ENCODE measurements around the gene CGB7.
A peak's percentile ranks its signal among the peaks of the same experiment; 100 is the strongest.
"Not testable (repeated sequence)": the region's sequence is repeated elsewhere in the genome, so short reads cannot be mapped to it uniquely, and the experiment has no call there.

The CGB7 gene

DNA sequence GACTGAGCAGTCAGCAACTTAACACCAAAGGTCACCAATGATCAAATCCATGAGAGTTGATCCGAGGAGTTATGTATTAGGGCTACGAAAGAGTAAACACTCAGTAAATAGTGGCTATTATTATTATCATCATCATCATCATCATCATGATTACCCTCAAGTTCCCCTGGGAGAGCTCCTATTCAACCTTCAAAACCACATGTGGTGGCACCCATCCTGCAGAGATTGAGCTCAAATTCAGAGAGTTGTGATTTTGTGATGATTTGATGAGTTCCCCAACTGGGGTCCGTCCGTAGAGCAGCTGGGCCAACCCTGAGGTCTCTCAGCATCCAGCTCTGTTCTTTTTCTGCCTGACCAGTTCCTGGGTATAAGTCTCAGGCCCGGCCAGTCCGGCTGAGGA, 32.5 kb downstream of the CGB7 start:
- not testable (repeated sequence) for H3K36me3 ChIP-seq (ENCODE audit: control insufficient read depth, insufficient read depth, low read length); H3K4me3 ChIP-seq (ENCODE audit: insufficient read depth, low read depth, low read length); H3K27me3 ChIP-seq (ENCODE audit: control insufficient read depth, insufficient read depth, low read length, poor library complexity, severe bottlenecking); H3K4me1 ChIP-seq (ENCODE audit: control insufficient read depth, insufficient read depth, low read length); H3K9me3 ChIP-seq (ENCODE audit: control insufficient read depth, low read length); H3K27ac ChIP-seq (ENCODE audit: insufficient read depth, low read depth, low read length, poor library complexity, severe bottlenecking)
- 100% methylated on average over 1 of the region's 6 CpGs; no CpG with 5 or more reads in 1 of the 2 experiments for WGBS, 2 experiments

DNA sequence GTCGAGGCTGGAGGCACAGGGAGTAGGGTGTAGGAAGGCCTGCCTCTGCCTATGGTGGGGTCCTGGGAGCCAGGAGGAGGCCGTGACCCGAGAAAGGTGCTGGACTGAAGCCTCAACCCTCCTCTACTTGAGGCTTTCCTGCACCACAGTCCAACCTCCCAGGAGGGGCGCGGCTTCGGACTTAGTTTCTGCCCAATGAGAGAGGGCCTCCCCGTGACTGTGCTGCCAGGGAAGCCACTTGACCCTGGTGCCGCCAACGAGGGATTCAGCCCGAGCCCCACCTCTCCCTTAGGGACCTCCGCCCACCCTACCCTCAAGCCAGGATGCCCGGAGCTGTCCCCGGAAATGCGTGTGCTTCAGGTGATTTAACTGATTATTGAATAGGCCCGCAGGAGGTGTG, 33.3 kb downstream of the CGB7 start, which contains the start of gene CGB3:
CGB3 (minus strand) TSS at position 101 of the 400 bp plus-strand sequence. CDS start 362 bp downstream, outside the sequence.
- H3K27me3 ChIP-seq (ENCODE audit: control insufficient read depth, insufficient read depth, low read length, poor library complexity, severe bottlenecking); H3K36me3 ChIP-seq (ENCODE audit: control insufficient read depth, insufficient read depth, low read length); H3K4me3 ChIP-seq (ENCODE audit: insufficient read depth, low read depth, low read length); H3K4me1 ChIP-seq (ENCODE audit: control insufficient read depth, insufficient read depth, low read length); H3K27ac ChIP-seq (ENCODE audit: insufficient read depth, low read depth, low read length, poor library complexity, severe bottlenecking); H3K9me3 ChIP-seq (ENCODE audit: control insufficient read depth, low read length): not testable (repeated sequence)
- WGBS, 2 experiments: 74 to 79% methylated on average over 12 to 13 of the region's 15 CpGs

DNA sequence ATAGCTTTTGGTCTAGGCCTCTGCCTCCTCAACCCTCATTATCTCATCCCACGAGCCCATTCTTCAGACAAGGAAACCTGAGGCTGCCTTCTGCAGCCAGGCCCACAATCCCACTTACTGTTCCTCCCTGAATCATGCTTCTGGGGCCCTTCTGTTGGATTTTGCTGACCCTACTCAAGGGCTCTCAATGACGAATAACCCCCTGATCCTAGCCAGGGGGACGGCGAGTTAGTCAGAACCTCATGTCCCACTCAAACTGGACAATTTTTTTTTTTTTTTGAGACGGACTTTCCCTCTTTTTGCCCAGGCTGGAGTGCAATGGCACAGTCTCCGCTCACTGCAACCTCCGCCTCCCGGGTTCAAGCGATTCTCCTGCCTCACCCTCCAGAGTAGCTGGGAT, 35.4 kb downstream of the CGB7 start:
- Histone ChIP-seq H3K4me3 (ENCODE audit: insufficient read depth, low read depth, low read length) (no peak overlapping the region), H3K27me3 (ENCODE audit: control insufficient read depth, insufficient read depth, low read length, poor library complexity, severe bottlenecking) (peaks cover 29% of the 10 kb centered on the region), H3K9me3 (ENCODE audit: control insufficient read depth, low read length) (no peaks in the 10 kb centered on the region), H3K4me1 (ENCODE audit: control insufficient read depth, insufficient read depth, low read length) (no peaks in the 10 kb centered on the region), H3K27ac (ENCODE audit: insufficient read depth, low read depth, low read length, poor library complexity, severe bottlenecking) (no peak overlapping the region), H3K36me3 (ENCODE audit: control insufficient read depth, insufficient read depth, low read length) (no peaks in the 10 kb centered on the region)
- 89 to 92% methylated on average over 9 of the region's 9 CpGs for WGBS, 2 experiments

DNA sequence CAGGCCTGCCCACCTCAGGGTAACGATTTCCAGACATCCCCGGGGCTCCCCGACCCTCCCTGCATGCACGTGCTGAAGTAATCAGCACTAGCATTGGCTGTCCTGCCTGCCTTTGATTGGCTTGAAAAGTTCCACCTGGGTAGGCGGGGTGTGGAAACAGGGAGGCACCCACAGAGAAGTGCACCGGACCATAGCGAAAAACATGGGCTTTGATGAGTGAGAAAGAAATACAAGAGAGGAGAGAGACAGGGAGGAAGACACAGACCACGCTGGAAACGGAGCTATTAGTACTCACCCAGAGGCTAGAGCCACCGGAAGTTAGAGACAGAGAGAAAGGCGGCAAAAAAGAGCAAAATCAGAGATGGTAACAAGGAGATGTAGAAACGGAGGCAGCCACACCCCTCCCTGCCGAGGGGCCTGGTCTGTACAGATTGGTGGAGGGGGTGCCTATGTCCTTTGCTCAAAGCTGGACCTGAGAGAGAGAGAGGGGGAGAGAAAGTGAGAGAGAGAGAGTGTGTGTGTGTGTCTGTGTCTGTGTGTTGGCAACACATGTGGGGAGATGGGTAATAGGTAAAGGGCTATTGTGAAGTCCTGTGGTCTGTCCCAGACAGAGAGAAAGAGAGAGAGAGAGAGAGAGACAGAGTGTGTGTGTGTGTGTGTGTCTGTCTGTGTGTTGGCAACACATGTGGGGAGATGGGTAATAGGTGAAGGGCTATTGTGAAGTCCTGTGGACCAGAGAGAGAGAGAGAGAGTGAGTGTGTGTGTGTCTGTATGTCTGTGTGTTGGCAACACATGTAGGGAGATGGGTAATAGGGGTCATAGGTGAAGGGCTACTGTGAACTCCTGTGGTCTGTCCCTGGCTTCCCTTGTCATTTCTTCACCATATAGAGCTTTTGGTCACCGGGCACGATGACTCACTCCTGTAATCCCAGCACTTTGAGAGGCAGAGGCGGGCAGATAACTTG, 36.3 kb downstream of the CGB7 start:
- no peaks in the 10 kb centered on the region for H3K9me3 ChIP-seq (ENCODE audit: control insufficient read depth, low read length)
- H3K36me3 ChIP-seq (ENCODE audit: control insufficient read depth, insufficient read depth, low read length): no peaks in the 10 kb centered on the region
- H3K27ac ChIP-seq (ENCODE audit: insufficient read depth, low read depth, low read length, poor library complexity, severe bottlenecking): no peak overlapping the region
- WGBS, 2 experiments: 67 to 68% methylated on average over 16 of the region's 16 CpGs
- no peaks in the 10 kb centered on the region for H3K4me1 ChIP-seq (ENCODE audit: control insufficient read depth, insufficient read depth, low read length)
- H3K27me3 ChIP-seq (ENCODE audit: control insufficient read depth, insufficient read depth, low read length, poor library complexity, severe bottlenecking): peaks cover 29% of the 10 kb centered on the region
- H3K4me3 ChIP-seq (ENCODE audit: insufficient read depth, low read depth, low read length): no peak overlapping the region

DNA sequence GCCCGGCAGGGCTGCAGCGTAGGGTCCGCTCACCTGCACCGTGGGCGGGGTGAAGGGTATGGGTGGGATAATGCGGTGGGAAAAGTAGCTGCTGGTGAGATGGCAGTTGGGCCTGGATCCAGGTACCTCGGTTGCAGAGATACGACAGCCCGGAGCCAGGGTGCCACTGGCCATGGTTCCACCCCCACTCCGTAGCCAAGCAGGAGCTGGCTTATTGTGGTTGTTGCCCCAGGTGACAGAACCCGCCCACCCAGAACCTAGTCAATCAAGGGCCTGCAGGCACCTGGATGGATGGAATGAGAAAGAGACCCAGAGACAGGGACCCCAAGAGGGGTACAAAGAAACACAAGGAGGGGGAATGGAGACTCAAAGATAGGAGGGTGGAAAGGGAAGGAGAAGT, 37.2 kb downstream of the CGB7 start:
- no peak overlapping the region for H3K4me3 ChIP-seq (ENCODE audit: insufficient read depth, low read depth, low read length)
- H3K27me3 ChIP-seq (ENCODE audit: control insufficient read depth, insufficient read depth, low read length, poor library complexity, severe bottlenecking): peaks cover 29% of the 10 kb centered on the region
- H3K4me1 ChIP-seq (ENCODE audit: control insufficient read depth, insufficient read depth, low read length): no peaks in the 10 kb centered on the region
- no peaks in the 10 kb centered on the region for H3K36me3 ChIP-seq (ENCODE audit: control insufficient read depth, insufficient read depth, low read length)
- H3K9me3 ChIP-seq (ENCODE audit: control insufficient read depth, low read length): no peaks in the 10 kb centered on the region
- no peak overlapping the region for H3K27ac ChIP-seq (ENCODE audit: insufficient read depth, low read depth, low read length, poor library complexity, severe bottlenecking)
- WGBS, 2 experiments: 83 to 86% methylated on average over 11 of the region's 11 CpGs

DNA sequence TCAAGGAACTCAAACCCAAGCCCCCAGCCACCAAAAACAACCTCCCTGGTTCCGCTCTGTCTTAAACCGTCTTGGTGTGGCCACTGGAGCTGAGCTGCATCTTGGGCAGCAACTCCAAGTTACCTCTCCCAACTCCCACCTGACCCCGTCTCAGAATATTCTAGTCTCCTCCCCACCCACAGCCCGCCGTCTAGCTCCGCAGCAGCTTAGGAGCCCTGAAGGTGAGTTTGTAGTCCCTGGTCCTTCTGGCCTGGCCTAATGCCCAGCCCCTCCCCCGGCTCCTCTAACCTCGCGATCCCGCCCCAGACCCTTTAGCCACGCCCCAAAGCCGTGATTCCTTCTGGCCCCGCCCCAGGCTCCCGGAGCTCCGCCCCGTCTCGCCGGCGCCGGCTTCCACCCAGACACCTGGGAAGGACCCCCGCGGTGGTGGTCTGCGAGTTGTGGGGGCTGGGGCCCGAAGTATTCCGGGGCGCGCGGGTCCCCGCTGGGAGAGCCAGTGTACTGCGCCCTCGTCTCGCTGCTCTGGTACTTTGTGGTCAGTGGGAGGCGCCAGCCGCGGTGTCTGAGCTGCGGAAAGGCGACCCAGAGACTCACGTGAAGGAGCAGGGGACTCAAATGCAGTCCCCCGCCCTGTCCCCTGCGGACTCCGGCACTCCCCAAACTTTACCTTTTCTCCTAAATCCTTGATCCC, 38.2 kb downstream of the CGB7 start:
- H3K27ac ChIP-seq (ENCODE audit: insufficient read depth, low read depth, low read length, poor library complexity, severe bottlenecking): no peak overlapping the region
- WGBS, 2 experiments: 72% methylated on average over 41 of the region's 41 CpGs
- H3K4me3 ChIP-seq (ENCODE audit: insufficient read depth, low read depth, low read length): no peak overlapping the region
- H3K4me1 ChIP-seq (ENCODE audit: control insufficient read depth, insufficient read depth, low read length): no peaks in the 10 kb centered on the region
- no peaks in the 10 kb centered on the region for H3K36me3 ChIP-seq (ENCODE audit: control insufficient read depth, insufficient read depth, low read length)
- no peaks in the 10 kb centered on the region for H3K9me3 ChIP-seq (ENCODE audit: control insufficient read depth, low read length)
- H3K27me3 ChIP-seq (ENCODE audit: control insufficient read depth, insufficient read depth, low read length, poor library complexity, severe bottlenecking): peaks cover 29% of the 10 kb centered on the region

DNA sequence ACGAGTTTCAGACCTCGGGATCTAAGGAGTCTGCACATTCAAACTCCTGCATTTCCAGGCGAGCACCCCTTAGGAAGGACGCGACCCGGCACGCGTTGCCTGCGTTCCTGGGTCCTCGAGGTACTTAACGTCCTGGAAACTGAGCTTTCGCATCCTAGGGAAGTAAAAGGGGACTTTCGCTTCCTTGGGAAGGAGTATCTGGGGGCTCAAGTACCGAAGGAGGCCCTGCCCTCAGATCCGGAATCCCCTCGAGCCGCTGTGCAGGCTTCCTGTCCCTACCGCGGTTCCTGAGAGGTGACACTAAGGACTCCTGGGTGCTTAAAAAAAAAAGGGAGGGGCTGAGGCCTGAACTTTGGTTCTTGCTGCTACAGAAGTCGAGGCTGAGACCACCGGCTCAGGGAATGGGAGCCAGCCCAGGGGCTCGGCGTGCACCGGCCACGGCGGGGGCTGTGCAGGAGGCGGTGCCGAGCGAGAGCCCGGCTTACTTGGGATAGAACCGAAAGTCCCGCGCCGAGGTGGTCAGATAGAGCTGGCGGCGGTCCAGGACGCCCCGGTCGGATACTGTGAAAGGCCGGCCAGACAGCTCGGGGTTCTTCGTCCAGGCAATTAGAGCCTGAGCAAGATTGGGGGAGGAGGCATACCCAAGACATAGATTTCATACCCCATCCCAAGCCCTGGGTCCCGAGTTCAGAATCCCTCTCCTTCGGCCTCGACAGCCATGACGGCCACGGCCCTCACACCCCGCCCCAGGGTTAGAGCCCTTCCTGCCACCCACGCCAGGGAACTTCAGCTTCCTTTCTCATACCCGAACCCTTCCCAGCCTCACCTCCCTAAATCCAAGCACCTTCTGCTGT, 38.9 kb downstream of the CGB7 start:
- WGBS, 2 experiments: 60 to 62% methylated on average over 50 of the region's 50 CpGs
- not testable (repeated sequence) for H3K9me3 ChIP-seq (ENCODE audit: control insufficient read depth, low read length); H3K27ac ChIP-seq (ENCODE audit: insufficient read depth, low read depth, low read length, poor library complexity, severe bottlenecking); H3K36me3 ChIP-seq (ENCODE audit: control insufficient read depth, insufficient read depth, low read length); H3K4me1 ChIP-seq (ENCODE audit: control insufficient read depth, insufficient read depth, low read length)
- Histone ChIP-seq H3K4me3 (ENCODE audit: insufficient read depth, low read depth, low read length) (peak overlapping the region; percentile 26), H3K27me3 (ENCODE audit: control insufficient read depth, insufficient read depth, low read length, poor library complexity, severe bottlenecking) (peaks cover 29% of the 10 kb centered on the region)

DNA sequence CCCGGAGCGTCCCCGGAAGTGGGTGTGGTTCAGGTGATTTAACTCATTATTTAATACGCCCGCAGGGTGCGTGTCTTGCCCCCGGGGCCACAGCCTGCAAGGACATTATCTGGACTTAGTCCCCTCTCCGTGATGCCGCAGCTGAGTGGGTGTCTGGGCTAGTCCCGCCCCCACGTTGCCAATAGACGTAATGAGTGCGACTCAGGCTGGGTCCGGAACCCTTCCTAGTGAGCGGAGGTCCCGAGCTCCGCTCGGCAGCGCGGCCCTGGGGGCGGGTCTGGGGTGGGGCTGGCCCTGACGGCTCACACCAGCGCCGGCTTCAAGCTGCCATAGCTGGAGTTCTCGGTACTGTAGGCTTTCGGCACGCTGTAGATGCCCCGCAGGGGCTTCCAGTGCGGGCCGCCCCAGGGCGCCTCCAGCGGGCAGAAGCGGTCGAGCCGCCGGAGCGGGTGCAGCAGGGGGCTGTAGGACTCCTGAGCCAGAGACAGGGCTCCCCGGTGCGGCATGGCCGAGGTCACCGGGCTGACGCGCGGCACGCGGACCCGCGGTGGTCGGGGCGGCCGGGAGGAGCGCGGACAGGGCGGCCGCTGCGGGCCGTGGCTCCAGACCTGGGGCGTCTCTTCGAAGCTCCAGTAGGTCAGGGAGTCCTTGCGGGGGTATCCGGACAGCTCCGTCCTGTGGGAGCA, 39.7 kb downstream of the CGB7 start:
- H3K4me3 ChIP-seq (ENCODE audit: insufficient read depth, low read depth, low read length): peak overlapping the region; percentile 26
- peaks cover 29% of the 10 kb centered on the region for H3K27me3 ChIP-seq (ENCODE audit: control insufficient read depth, insufficient read depth, low read length, poor library complexity, severe bottlenecking)
- no peaks in the 10 kb centered on the region for H3K4me1 ChIP-seq (ENCODE audit: control insufficient read depth, insufficient read depth, low read length)
- no peaks in the 10 kb centered on the region for H3K9me3 ChIP-seq (ENCODE audit: control insufficient read depth, low read length)
- H3K36me3 ChIP-seq (ENCODE audit: control insufficient read depth, insufficient read depth, low read length): no peaks in the 10 kb centered on the region
- WGBS, 2 experiments: 4 to 6% methylated on average over 62 of the region's 62 CpGs
- no peak overlapping the region for H3K27ac ChIP-seq (ENCODE audit: insufficient read depth, low read depth, low read length, poor library complexity, severe bottlenecking)

DNA sequence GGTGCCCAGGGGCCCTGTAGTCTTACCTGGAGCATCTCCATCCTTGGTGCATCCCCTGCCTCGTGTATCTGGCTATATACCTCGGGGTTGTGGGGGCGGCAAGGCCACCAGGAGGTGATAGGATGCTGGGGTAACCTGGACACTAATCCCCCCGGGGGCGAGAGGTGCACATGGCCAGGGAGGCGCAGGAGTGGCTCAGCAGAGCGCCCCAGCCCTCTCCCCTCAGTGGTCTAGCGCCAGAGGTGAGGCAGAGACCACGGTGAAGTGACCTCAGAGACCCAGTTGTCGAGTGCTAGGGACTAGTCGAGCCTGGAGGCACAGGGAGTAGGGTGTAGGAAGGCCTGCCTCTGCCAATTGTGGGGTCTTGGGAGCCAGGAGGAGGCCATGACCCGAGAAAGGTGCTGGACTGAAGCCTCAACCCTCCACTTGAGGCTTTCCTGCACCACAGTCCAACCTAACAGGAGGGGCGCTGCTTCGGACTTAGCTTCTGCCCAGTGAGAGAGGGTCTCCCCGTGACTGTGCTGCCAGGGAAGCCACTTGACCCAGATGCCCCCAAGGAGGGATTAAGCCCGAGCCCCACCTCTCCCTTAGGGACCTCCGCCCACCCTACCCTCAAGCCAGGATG, 40.4 kb downstream of the CGB7 start, which contains the start of gene LHB:
LHB (minus strand) TSS at position 51 of the 625 bp plus-strand sequence; CDS start at position 41, 10 bp downstream.
- Histone ChIP-seq H3K27me3 (ENCODE audit: control insufficient read depth, insufficient read depth, low read length, poor library complexity, severe bottlenecking) (peaks cover 29% of the 10 kb centered on the region), H3K27ac (ENCODE audit: insufficient read depth, low read depth, low read length, poor library complexity, severe bottlenecking) (no peak within 1 kb of the TSS), H3K4me3 (ENCODE audit: insufficient read depth, low read depth, low read length) (peak within 1 kb of the TSS; percentile 26), H3K36me3 (ENCODE audit: control insufficient read depth, insufficient read depth, low read length) (no peaks in the 10 kb centered on the region), H3K4me1 (ENCODE audit: control insufficient read depth, insufficient read depth, low read length) (no peaks in the 10 kb centered on the region), H3K9me3 (ENCODE audit: control insufficient read depth, low read length) (no peaks in the 10 kb centered on the region)
- 76 to 77% methylated on average over 17 of the region's 17 CpGs for WGBS, 2 experiments

Data from ectodermal cell (in vitro differentiated cells).